Measurements from ENCODE around the gene SPATA9. TPM values are rescaled to one million over a fixed set of nuclear protein-coding genes. Genes with fewer than 3 reads are reported as not detected.

Gene SPATA9
- total and polyA plus RNA-seq, 4 donors: 0.28 to 0.49 TPM; not detected in 2

DNA sequence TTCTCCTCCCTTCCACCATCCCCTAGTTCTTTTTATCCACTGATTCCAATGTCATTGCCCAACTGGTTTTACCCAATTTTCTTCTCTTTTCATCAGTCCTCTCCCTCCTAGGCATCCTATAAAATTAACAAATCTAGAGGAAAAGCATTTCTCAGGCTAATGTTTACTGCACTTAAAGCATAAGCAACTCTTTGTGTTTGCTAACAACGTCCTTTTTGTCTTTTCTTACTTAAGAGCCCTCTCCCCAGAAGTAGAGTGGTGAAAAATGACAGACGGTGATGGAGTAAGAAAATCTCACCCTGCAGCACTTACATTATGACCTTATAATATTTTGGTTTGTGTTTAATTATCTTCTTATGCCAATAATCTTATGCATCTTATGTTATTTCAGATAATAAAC lies 1.6 kb upstream of the SPATA9 start:
- Histone ChIP-seq H3K9me3 (ENCODE audit: control insufficient read depth in 4 of 4, low read length in 3 of 4) (no peaks in the 10 kb centered on the region), H3K36me3 (ENCODE audit: control insufficient read depth in 4 of 4, insufficient read depth in 3 of 4, low read depth in 1 of 4, low read length in 3 of 4) (no peaks in the 10 kb centered on the region), H3K4me3 (ENCODE audit: low read depth in 1 of 3, low read length in 3 of 3) (no peak overlapping the region), H3K27ac (ENCODE audit: low read depth in 1 of 2, low read length in 2 of 2) (no peak overlapping the region), H3K4me1 (ENCODE audit: control insufficient read depth in 4 of 4, insufficient read depth in 4 of 4, low read length in 3 of 4) (no peaks in the 10 kb centered on the region), H3K27me3 (ENCODE audit: control insufficient read depth in 4 of 4, insufficient read depth in 4 of 4, low read length in 3 of 4) (no peaks in the 10 kb centered on the region), H3K9ac (ENCODE audit: low read depth in 1 of 2, low read length in 2 of 2) (no peak overlapping the region)
- no peak for DNase-seq (ENCODE audit: low spot score)
- 92% methylated on average over 2 of the region's 2 CpGs for WGBS
- TF ChIP-seq, protein P1, sequence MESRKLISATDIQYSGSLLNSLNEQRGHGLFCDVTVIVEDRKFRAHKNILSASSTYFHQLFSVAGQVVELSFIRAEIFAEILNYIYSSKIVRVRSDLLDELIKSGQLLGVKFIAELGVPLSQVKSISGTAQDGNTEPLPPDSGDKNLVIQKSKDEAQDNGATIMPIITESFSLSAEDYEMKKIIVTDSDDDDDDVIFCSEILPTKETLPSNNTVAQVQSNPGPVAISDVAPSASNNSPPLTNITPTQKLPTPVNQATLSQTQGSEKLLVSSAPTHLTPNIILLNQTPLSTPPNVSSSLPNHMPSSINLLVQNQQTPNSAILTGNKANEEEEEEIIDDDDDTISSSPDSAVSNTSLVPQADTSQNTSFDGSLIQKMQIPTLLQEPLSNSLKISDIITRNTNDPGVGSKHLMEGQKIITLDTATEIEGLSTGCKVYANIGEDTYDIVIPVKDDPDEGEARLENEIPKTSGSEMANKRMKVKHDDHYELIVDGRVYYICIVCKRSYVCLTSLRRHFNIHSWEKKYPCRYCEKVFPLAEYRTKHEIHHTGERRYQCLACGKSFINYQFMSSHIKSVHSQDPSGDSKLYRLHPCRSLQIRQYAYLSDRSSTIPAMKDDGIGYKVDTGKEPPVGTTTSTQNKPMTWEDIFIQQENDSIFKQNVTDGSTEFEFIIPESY (IDR thresholded peaks at IDR 0.05): no peak
- TF ChIP-seq TAF1 (conservative IDR thresholded peaks at IDR 0.05) (no peak), SP1 (IDR thresholded peaks at IDR 0.05) (no peak)

DNA sequence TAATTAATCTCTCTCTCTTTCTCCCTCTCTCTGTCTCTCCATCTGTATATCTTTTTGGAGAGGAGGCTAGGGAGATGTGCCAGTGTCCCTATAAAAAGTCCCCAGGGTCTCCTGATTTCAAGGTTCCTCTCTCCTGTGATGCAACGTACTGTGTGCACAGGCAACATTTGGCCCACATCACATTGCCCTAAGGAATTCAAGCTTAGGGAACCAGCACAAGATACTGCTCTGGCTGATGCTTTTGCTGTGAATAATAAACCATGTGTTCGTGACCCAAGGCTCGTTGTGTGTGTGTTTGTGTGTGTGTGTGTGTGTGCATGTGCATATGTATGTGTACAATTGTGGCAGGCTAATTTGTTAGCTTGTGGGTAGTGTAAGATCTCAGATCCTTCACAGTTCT lies 9.7 kb downstream of the SPATA9 start:
- WGBS: 48% methylated on average over 3 of the region's 3 CpGs
- DNase-seq (ENCODE audit: low spot score): no peak
- no peak overlapping the region for H3K27ac ChIP-seq (ENCODE audit: low read depth in 1 of 2, low read length in 2 of 2)

DNA sequence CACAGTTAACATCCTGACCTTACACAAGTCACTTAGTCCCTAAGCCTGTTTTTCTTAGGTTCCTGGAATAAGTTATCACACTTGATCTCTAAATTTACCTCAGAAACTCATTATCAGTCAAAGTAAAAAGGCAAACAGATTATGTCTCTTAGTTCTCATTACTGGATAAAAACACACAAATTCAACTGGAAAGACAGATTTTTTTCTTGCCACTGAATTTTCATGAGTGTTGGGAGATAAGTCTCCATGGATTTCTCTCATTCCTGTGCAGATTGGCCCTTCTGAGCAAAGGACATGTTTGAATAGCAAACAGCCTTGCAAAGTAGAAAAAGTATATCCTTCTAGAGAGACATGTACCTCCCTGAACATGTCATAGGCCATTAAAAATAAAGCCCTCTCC lies 10.2 kb downstream of the SPATA9 start:
- H3K9ac ChIP-seq (ENCODE audit: low read depth in 1 of 2, low read length in 2 of 2): no peak overlapping the region
- H3K27me3 ChIP-seq (ENCODE audit: control insufficient read depth in 4 of 4, insufficient read depth in 4 of 4, low read length in 3 of 4): no peaks in the 10 kb centered on the region
- H3K36me3 ChIP-seq (ENCODE audit: control insufficient read depth in 4 of 4, insufficient read depth in 3 of 4, low read depth in 1 of 4, low read length in 3 of 4): no peaks in the 10 kb centered on the region
- TF ChIP-seq YY1 (IDR thresholded peaks at IDR 0.05) (no peak), JUND (IDR thresholded peaks at IDR 0.05) (no peak), RXRA (IDR thresholded peaks at IDR 0.05) (no peak), TAF1 (conservative IDR thresholded peaks at IDR 0.05) (no peak)
- TF ChIP-seq, protein P1 (IDR thresholded peaks at IDR 0.05): no peak
- TF ChIP-seq, protein P2, sequence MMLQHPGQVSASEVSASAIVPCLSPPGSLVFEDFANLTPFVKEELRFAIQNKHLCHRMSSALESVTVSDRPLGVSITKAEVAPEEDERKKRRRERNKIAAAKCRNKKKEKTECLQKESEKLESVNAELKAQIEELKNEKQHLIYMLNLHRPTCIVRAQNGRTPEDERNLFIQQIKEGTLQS (IDR thresholded peaks at IDR 0.05): no peak
- no peaks in the 10 kb centered on the region for H3K9me3 ChIP-seq (ENCODE audit: control insufficient read depth in 4 of 4, low read length in 3 of 4)
- no peak overlapping the region for H3K4me3 ChIP-seq (ENCODE audit: low read depth in 1 of 3, low read length in 3 of 3)
- H3K27ac ChIP-seq (ENCODE audit: low read depth in 1 of 2, low read length in 2 of 2): no peak overlapping the region
- H3K4me1 ChIP-seq (ENCODE audit: control insufficient read depth in 4 of 4, insufficient read depth in 4 of 4, low read length in 3 of 4): peaks cover 3 to 25% (median 17%) of the 10 kb centered on the region in 4 donors
- DNase-seq (ENCODE audit: low spot score): no peak

More for the DNA sequence above, 9.7 kb downstream of the SPATA9 start:
- H3K36me3 ChIP-seq (ENCODE audit: control insufficient read depth in 4 of 4, insufficient read depth in 3 of 4, low read depth in 1 of 4, low read length in 3 of 4): no peaks in the 10 kb centered on the region
- peaks cover 3 to 25% (median 17%) of the 10 kb centered on the region in 4 donors for H3K4me1 ChIP-seq (ENCODE audit: control insufficient read depth in 4 of 4, insufficient read depth in 4 of 4, low read length in 3 of 4)
- no peak overlapping the region for H3K4me3 ChIP-seq (ENCODE audit: low read depth in 1 of 3, low read length in 3 of 3)
- H3K9ac ChIP-seq (ENCODE audit: low read depth in 1 of 2, low read length in 2 of 2): no peak overlapping the region
- TF ChIP-seq FOXA2 (IDR thresholded peaks at IDR 0.05): no peak
- no peak for TF ChIP-seq HNF4A (conservative IDR thresholded peaks at IDR 0.05)
- TF ChIP-seq RXRA (IDR thresholded peaks at IDR 0.05): no peak
- TF ChIP-seq TAF1 (conservative IDR thresholded peaks at IDR 0.05): no peak
- TF ChIP-seq GABPA (IDR thresholded peaks at IDR 0.05 in 1 of 2, conservative IDR thresholded peaks at IDR 0.05 in 1 of 2): no peak
- TF ChIP-seq NR2F2 (IDR thresholded peaks at IDR 0.05): no peak
- no peak for TF ChIP-seq EGR1 (IDR thresholded peaks at IDR 0.05; ENCODE audit: low read depth in 2 of 2)
- TF ChIP-seq YY1 (IDR thresholded peaks at IDR 0.05): no peak
- TF ChIP-seq JUND (IDR thresholded peaks at IDR 0.05): no peak
- no peak for TF ChIP-seq HNF4G (IDR thresholded peaks at IDR 0.05)
- no peak for TF ChIP-seq SP1 (IDR thresholded peaks at IDR 0.05)
- TF ChIP-seq FOXA1 (IDR thresholded peaks at IDR 0.05): no peak
- TF ChIP-seq, protein P3, sequence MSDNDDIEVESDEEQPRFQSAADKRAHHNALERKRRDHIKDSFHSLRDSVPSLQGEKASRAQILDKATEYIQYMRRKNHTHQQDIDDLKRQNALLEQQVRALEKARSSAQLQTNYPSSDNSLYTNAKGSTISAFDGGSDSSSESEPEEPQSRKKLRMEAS (IDR thresholded peaks at IDR 0.05): no peak
- H3K9me3 ChIP-seq (ENCODE audit: control insufficient read depth in 4 of 4, low read length in 3 of 4): no peaks in the 10 kb centered on the region
- no peaks in the 10 kb centered on the region for H3K27me3 ChIP-seq (ENCODE audit: control insufficient read depth in 4 of 4, insufficient read depth in 4 of 4, low read length in 3 of 4)

Measured in liver (tissue), 9 donors.